WI38 (cell line): Measurements from ENCODE around the gene ERVMER34-1.
A peak's percentile ranks its signal among the peaks of the same experiment; 100 is the strongest.

Experiments
- H3K4me3 ChIP-seq: 2 replicates; pipeline ENCODE4 v1.5.1; 2011; ENCODE audit warnings: low read depth, mild to moderate bottlenecking, control low read depth, low read length
- TF ChIP-seq, protein P1 (sequence below): IDR thresholded peaks from 2 replicates; pipeline ENCODE4 v1.5.1; 2012; ENCODE audit warnings: low read depth, mild to moderate bottlenecking, control low read depth, low read length

Gene ERVMER34-1

DNA sequence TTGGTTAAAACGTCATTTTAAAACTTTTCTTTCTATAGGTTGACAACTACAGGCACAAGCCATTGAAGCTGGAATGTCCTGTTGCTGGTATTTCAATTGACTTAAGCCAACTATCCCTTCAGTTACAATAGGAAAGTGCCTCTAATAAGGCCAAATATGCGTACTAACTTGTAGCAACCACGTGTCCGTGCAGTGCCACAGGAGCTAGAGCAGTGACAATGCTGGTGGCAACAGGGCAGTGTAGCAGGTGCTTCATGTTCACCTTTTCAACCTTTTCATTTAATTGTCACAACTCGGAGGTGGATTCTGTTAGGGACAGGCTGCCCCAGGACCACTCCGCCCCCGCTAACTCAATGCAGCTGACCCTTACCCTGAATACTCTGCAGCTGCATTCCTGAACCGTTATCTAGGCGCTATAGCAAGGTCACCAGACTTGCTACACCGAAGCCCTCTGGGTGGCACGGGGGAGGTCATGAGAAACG, 37.7 kb downstream of the ERVMER34-1 start:
- TF ChIP-seq, protein P1, sequence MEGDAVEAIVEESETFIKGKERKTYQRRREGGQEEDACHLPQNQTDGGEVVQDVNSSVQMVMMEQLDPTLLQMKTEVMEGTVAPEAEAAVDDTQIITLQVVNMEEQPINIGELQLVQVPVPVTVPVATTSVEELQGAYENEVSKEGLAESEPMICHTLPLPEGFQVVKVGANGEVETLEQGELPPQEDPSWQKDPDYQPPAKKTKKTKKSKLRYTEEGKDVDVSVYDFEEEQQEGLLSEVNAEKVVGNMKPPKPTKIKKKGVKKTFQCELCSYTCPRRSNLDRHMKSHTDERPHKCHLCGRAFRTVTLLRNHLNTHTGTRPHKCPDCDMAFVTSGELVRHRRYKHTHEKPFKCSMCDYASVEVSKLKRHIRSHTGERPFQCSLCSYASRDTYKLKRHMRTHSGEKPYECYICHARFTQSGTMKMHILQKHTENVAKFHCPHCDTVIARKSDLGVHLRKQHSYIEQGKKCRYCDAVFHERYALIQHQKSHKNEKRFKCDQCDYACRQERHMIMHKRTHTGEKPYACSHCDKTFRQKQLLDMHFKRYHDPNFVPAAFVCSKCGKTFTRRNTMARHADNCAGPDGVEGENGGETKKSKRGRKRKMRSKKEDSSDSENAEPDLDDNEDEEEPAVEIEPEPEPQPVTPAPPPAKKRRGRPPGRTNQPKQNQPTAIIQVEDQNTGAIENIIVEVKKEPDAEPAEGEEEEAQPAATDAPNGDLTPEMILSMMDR: no peak
- peak overlapping the region; percentile 75 for H3K4me3 ChIP-seq

DNA sequence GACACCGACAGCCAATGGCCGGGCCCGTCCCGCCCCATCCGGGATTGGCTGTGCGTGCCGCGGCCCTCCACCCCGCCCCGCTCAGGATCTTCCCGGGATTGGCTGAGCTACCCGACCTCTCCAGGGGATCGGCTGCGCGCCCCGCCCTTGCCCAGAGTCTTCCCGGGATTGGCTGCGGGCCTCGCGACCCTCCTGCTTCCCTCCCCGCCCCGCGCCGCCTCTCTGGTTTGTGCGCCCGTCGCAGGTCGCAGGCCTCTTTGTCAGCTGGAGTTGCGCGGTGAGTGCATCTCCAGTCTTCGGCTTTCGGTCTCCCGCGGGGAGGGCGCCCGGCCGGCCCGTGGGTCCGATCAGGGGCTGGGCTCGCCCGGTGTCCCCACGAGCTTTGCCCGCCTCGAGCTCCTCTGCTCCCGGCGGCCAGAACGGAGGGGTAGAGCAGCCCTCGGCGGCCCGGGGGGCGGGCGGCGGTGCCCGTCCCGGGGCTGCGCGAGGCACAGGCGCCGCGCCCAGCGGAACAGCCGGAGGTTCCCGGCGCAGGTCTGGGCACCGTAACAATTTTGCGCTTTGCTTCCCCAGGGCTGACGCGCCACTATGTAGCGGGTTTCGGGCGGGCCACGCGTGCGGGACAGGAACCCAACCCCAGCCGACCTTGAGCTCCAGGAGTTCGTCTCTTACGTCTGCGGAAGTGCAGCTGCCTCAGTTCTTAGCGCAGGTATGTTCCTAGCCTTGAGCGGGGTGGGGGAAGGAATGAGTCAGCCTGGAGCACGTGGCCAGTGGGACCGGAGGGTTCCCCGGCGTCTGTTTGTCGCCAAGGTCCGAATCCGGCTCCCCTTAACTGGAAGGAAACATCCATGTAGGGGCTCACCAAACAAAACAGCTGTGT, 38.7 kb downstream of the ERVMER34-1 start:
- TF ChIP-seq, protein P1: no peak
- peak overlapping the region; percentile 75 for H3K4me3 ChIP-seq

DNA sequence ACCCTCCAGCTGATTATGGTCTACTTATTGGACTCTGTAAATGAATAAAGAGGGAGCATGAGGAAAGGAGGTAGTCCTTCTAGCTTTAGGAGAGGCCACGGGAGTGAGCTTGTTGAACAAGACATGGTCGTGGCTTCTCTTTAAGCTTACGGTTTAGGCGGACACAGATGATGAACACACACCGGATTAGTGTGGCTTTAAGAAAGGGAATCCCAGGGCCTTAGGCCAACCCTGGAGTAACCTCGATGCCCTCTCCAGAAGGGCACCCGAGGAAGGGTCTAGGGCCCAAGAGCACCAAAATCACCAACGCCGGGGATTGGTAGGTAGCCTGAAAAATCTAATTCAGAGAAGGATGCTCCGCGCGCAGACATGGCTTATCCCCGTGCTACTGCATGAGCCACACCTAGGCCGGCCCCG, 39.4 kb downstream of the ERVMER34-1 start:
- TF ChIP-seq, protein P1: no peak
- peak overlapping the region; percentile 75 for H3K4me3 ChIP-seq

DNA sequence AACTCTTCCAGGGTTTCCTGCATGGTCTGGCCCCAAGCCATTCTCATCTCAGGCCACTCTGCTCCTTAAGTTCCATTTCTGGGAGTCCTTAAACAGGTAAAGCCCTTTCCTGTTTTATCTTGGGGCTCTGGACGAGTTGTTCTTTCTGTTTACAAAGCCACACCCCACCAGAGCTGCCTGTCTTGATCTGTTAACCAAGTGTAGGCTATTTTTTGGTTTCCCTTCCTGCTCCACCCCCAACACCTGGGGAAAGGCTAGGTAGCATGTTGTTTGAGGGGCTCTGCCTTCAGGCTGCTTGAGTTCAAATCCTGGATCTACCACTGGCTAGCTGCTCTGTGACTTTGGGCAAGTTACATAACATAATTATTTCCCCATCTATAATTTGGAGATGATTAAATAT, 40.0 kb downstream of the ERVMER34-1 start:
- TF ChIP-seq, protein P1: no peak
- no peak overlapping the region for H3K4me3 ChIP-seq

DNA sequence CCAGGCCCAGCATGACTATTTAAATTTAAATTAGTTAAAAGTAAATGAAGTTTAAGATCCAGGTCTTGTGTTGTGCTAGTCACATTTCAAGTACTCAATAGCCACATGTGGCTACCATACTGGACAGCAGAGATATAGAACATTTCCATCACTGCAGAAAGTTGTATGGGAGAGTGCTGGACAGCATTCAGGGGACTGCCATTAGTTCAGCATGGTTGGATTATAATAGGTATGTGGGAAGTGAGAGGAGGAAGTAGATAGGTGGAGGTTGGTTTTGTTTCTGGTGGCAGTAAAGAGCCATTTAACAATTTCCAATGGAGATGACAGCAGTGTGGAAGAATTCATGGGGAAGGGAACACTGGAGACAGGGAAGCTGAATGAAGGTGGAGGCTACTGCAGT, 42.1 kb downstream of the ERVMER34-1 start:
- TF ChIP-seq, protein P1: no peak

DNA sequence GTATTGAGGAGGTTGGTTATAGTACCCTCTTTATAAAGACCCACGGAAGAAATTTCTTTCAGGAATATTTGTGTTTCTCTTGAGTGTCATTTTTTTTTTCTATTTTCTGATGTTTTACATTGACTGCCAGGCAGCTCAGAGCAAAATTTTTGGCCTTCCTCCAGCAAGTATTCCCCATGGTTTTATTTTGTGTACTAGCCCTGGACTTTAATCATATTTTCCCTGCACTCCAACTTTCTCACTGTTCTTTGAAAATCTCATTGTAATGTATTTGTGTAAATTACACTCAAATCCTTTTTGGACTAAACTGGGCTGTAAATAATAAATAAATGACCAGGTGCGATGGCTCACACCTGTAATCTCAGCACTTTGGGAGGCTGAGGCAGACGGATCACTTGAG, 46.6 kb downstream of the ERVMER34-1 start:
- TF ChIP-seq, protein P1: no peak
- no peak overlapping the region for H3K4me3 ChIP-seq

More for the DNA sequence above, 42.1 kb downstream of the ERVMER34-1 start:
- no peak overlapping the region for H3K4me3 ChIP-seq

DNA sequence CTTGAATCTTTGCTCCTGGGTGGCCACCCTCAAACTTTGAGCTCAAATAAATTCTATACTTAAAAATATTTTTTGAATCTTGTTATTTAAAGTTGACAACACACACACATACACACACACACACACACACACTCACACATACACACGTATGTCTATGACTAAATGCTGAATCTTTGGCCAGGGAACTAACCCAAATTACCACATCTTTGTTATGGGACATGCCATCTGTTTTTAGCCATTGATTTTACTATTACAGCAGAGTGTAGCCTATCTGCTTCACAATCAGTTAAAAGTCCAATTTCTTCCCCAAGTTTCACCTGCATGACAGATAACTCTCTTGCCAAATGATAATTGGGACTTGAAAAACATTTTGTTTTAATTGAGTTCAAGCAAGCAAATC, 47.1 kb downstream of the ERVMER34-1 start:
- TF ChIP-seq, protein P1: no peak
- no peak overlapping the region for H3K4me3 ChIP-seq
